ENCODE measurements around the gene RNF182. TPM values are rescaled to one million over a fixed set of nuclear protein-coding genes. Genes with fewer than 3 reads are reported as not detected.

Gene RNF182
- total RNA-seq, 1 experiment from 2014 or later = not detected

- Mint-ChIP-seq H3K9me3 (ENCODE audit: unreplicated experiment) (no peaks in the 10 kb centered on the region), H3K27me3 (ENCODE audit: insufficient read depth, unreplicated experiment) (peaks cover 51% of the 10 kb centered on the region), H3K4me3 (ENCODE audit: unreplicated experiment) (no peak overlapping the region), H3K27ac (ENCODE audit: low read depth, unreplicated experiment) (no peak overlapping the region), H3K36me3 (ENCODE audit: insufficient read depth, unreplicated experiment) (no peaks in the 10 kb centered on the region), H3K4me1 (ENCODE audit: insufficient read depth, unreplicated experiment) (no peaks in the 10 kb centered on the region)
- no TSS peak for BruUV-seq (replicated peaks)
- CTCF ChIA-PET = interaction anchor here (1.0 to 1.6 kb wide), 3 partner anchors 32 to 78 kb away, joined by 3 to 4 read pairs (median 3); no protein-coding TSS in a partner anchor
- intact Hi-C loops (cut with micrococcal nuclease) = no loop called here
- POLR2A ChIA-PET = interaction anchor here (1.4 kb wide), 1 partner anchor 20 kb away, joined by 4 read pairs; no protein-coding TSS in a partner anchor
- TF ChIP-seq, protein P1, sequence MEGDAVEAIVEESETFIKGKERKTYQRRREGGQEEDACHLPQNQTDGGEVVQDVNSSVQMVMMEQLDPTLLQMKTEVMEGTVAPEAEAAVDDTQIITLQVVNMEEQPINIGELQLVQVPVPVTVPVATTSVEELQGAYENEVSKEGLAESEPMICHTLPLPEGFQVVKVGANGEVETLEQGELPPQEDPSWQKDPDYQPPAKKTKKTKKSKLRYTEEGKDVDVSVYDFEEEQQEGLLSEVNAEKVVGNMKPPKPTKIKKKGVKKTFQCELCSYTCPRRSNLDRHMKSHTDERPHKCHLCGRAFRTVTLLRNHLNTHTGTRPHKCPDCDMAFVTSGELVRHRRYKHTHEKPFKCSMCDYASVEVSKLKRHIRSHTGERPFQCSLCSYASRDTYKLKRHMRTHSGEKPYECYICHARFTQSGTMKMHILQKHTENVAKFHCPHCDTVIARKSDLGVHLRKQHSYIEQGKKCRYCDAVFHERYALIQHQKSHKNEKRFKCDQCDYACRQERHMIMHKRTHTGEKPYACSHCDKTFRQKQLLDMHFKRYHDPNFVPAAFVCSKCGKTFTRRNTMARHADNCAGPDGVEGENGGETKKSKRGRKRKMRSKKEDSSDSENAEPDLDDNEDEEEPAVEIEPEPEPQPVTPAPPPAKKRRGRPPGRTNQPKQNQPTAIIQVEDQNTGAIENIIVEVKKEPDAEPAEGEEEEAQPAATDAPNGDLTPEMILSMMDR (IDR thresholded peaks at IDR 0.05; ENCODE audit: unreplicated experiment) = no peak
- no peak for DNase-seq (ENCODE audit: unreplicated experiment)
Observed at GRCh38 chr6:13988049-13988738, 63.4 kb downstream of the RNF182 start.

DNA sequence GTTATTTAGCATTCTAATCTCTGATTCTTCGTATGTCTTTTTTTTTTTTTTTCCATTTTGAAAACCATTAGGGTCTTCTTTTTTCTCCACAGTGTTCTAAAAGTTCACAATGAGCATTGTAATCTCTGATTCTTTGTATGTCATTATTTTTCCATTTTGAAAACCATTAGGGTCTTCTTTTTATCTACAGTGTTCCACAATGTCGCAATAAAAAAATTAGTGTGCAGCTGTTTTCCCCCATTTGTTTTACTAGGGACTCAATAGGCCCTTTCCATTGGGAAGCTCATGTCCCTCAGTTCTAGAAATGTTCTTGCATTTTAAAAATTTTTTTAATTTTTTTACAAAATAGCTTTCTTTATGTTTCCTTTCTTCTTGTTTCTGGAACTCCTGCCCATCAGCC is 64.2 kb downstream of the RNF182 start:
- no TSS peak for BruUV-seq (replicated peaks)
- Mint-ChIP-seq H3K4me3 (ENCODE audit: unreplicated experiment) (no peak overlapping the region), H3K9me3 (ENCODE audit: unreplicated experiment) (no peaks in the 10 kb centered on the region), H3K36me3 (ENCODE audit: insufficient read depth, unreplicated experiment) (no peaks in the 10 kb centered on the region), H3K4me1 (ENCODE audit: insufficient read depth, unreplicated experiment) (no peaks in the 10 kb centered on the region), H3K27ac (ENCODE audit: low read depth, unreplicated experiment) (no peak overlapping the region), H3K27me3 (ENCODE audit: insufficient read depth, unreplicated experiment) (peaks cover 43% of the 10 kb centered on the region)
- DNase-seq (ENCODE audit: unreplicated experiment) = no peak
- intact Hi-C loops (cut with micrococcal nuclease) = no loop called here
- ChIA-PET POLR2A (no interaction called here), CTCF (interaction anchor here (1.6 kb wide), 1 partner anchor 58 kb away, joined by 4 read pairs; no protein-coding TSS in a partner anchor)
- TF ChIP-seq, protein P1 (IDR thresholded peaks at IDR 0.05; ENCODE audit: unreplicated experiment) = no peak

DNA sequence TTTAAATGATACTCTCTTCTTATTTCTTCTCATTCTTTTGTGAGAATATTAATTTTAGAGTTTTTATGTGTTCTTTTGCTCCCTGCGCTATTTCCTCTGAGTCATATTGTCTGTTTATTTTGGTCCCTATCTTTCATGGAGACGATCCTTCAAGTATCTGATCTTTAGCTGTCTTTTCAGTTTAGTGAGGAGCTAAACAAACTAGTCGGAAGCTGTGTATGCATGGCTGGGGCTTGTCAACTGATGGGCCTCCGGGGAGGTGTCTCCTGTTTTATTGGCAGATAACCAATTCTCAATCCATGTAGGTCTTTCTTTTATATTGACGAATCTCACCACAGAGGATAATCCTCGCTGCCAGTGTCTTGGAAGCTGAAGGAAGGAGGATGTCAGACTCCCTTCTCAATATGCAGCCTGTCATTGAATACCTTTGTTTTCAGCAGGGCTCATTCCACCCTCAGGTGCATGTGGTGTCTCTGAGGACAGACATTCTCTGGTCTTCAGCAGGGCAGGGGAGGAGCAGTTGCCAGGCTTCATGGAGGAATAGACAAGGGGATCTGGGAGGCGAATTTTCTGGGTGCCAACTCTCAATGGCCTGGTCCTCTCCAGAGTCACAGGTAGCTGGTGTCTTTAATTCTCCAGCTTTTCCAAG is 64.9 kb downstream of the RNF182 start:
- intact Hi-C loops (cut with micrococcal nuclease) = no loop called here

GRCh38 chr6:13990796-13991195 is 66.0 kb downstream of the RNF182 start:
- no peaks in the 10 kb centered on the region for H3K9me3 Mint-ChIP-seq (ENCODE audit: unreplicated experiment)
- DNase-seq (ENCODE audit: unreplicated experiment) = peak; percentile 34

More for the DNA sequence above, 64.9 kb downstream of the RNF182 start:
- CTCF ChIA-PET = interaction anchor here (0.6 to 1.6 kb wide), 3 partner anchors 36 to 58 kb away, joined by 3 to 4 read pairs (median 3); no protein-coding TSS in a partner anchor
- no peak overlapping the region for H3K27ac Mint-ChIP-seq (ENCODE audit: low read depth, unreplicated experiment)
- H3K4me1 Mint-ChIP-seq (ENCODE audit: insufficient read depth, unreplicated experiment) = no peaks in the 10 kb centered on the region
- no peaks in the 10 kb centered on the region for H3K9me3 Mint-ChIP-seq (ENCODE audit: unreplicated experiment)
- TF ChIP-seq, protein P1 (IDR thresholded peaks at IDR 0.05; ENCODE audit: unreplicated experiment) = no peak
- DNase-seq (ENCODE audit: unreplicated experiment) = no peak
- H3K36me3 Mint-ChIP-seq (ENCODE audit: insufficient read depth, unreplicated experiment) = no peaks in the 10 kb centered on the region
- no peak overlapping the region for H3K4me3 Mint-ChIP-seq (ENCODE audit: unreplicated experiment)
- no TSS peak for BruUV-seq (replicated peaks)
- POLR2A ChIA-PET = no interaction called here
- peaks cover 36% of the 10 kb centered on the region for H3K27me3 Mint-ChIP-seq (ENCODE audit: insufficient read depth, unreplicated experiment)

More at GRCh38 chr6:13990796-13991195, 66.0 kb downstream of the RNF182 start:
- TF ChIP-seq, protein P1 (IDR thresholded peaks at IDR 0.05; ENCODE audit: unreplicated experiment) = no peak
- Mint-ChIP-seq H3K27me3 (ENCODE audit: insufficient read depth, unreplicated experiment) (peaks cover 32% of the 10 kb centered on the region), H3K4me3 (ENCODE audit: unreplicated experiment) (no peak overlapping the region), H3K4me1 (ENCODE audit: insufficient read depth, unreplicated experiment) (no peaks in the 10 kb centered on the region), H3K36me3 (ENCODE audit: insufficient read depth, unreplicated experiment) (no peaks in the 10 kb centered on the region), H3K27ac (ENCODE audit: low read depth, unreplicated experiment) (no peak overlapping the region)
- CTCF ChIA-PET = interaction anchor here (0.6 kb wide), 1 partner anchor 1251 kb away, joined by 3 read pairs; no protein-coding TSS in a partner anchor
- POLR2A ChIA-PET = no interaction called here
- intact Hi-C loops (cut with micrococcal nuclease) = no loop called here
- BruUV-seq (replicated peaks) = no TSS peak
